Effector memory CD4-positive, alpha-beta T cell (primary cell): ENCODE data around the gene PATE1.

Source experiments
- DNase-seq, 3 donors: peaks; one replicate each; pipeline ENCODE4 v3.0.0-alpha.2; 2020
- H3K27ac ChIP-seq: 2 replicates; pipeline ENCODE4 v1.7.0; 2013; ENCODE audit warnings: mild to moderate bottlenecking, low read length, moderate library complexity; ENCODE audit not compliant: insufficient read depth, poor library complexity, severe bottlenecking
- H3K27me3 ChIP-seq: replicated peaks from 2 replicates; pipeline ENCODE4 v1.7.0; 2013; ENCODE audit warnings: mild to moderate bottlenecking, low read length; ENCODE audit not compliant: insufficient read depth, control insufficient read depth, poor library complexity, severe bottlenecking
- H3K36me3 ChIP-seq: 2 replicates; pipeline ENCODE4 v1.7.0; 2013; ENCODE audit warnings: mild to moderate bottlenecking, low read length, moderate library complexity; ENCODE audit not compliant: control insufficient read depth, insufficient read depth
- H3K4me1 ChIP-seq: 2 replicates; pipeline ENCODE4 v1.7.0; 2013; ENCODE audit warnings: low read length, mild to moderate bottlenecking; ENCODE audit not compliant: control insufficient read depth, insufficient read depth, poor library complexity, severe bottlenecking
- H3K4me3 ChIP-seq: 2 replicates; pipeline ENCODE4 v1.7.0; 2013; ENCODE audit warnings: low read length, low read depth, mild to moderate bottlenecking; ENCODE audit not compliant: insufficient read depth, poor library complexity, severe bottlenecking
- H3K9me3 ChIP-seq: 2 replicates; pipeline ENCODE4 v1.7.0; 2013; ENCODE audit warnings: mild to moderate bottlenecking, low read length, moderate library complexity; ENCODE audit not compliant: control insufficient read depth

Gene PATE1

GRCh38 chr11:125784678-125785077 lies 38.6 kb downstream of the PATE1 start:
- no peak for DNase-seq
- Histone ChIP-seq H3K27ac (no peak overlapping the region), H3K27me3 (no peaks in the 10 kb centered on the region), H3K36me3 (no peaks in the 10 kb centered on the region), H3K4me3 (no peak overlapping the region), H3K9me3 (no peaks in the 10 kb centered on the region), H3K4me1 (no peaks in the 10 kb centered on the region)

GRCh38 chr11:125787827-125788226 lies 41.7 kb downstream of the PATE1 start, which contains the start of gene PATE3:
Gene PATE3 (plus strand): TSS chr11:125788127. CDS start chr11:125788152, 25 bp downstream.
- H3K4me1 ChIP-seq = no peaks in the 10 kb centered on the region
- no peak within 1 kb of the TSS for H3K4me3 ChIP-seq
- no peak within 1 kb of the TSS for H3K27ac ChIP-seq
- no peaks in the 10 kb centered on the region for H3K36me3 ChIP-seq
- DNase-seq = no peak
- H3K27me3 ChIP-seq = no peaks in the 10 kb centered on the region
- H3K9me3 ChIP-seq = no peaks in the 10 kb centered on the region

- Histone ChIP-seq H3K4me1 (no peaks in the 10 kb centered on the region), H3K27ac (no peak overlapping the region), H3K4me3 (no peak overlapping the region), H3K9me3 (no peaks in the 10 kb centered on the region), H3K36me3 (no peaks in the 10 kb centered on the region), H3K27me3 (no peaks in the 10 kb centered on the region)
- DNase-seq = no peak
Measured at GRCh38 chr11:125790825-125791224, 44.7 kb downstream of the PATE1 start.

GRCh38 chr11:125797641-125798040 lies 51.6 kb downstream of the PATE1 start:
- no peak overlapping the region for H3K27ac ChIP-seq
- no peaks in the 10 kb centered on the region for H3K4me1 ChIP-seq
- peaks cover 5% of the 10 kb centered on the region for H3K9me3 ChIP-seq
- H3K27me3 ChIP-seq = no peaks in the 10 kb centered on the region
- DNase-seq = no peak
- no peaks in the 10 kb centered on the region for H3K36me3 ChIP-seq
- no peak overlapping the region for H3K4me3 ChIP-seq
